ENCODE results near the gene RNF144B. TPM values are rescaled to one million over a fixed set of nuclear protein-coding genes. Genes with fewer than 3 reads are reported as not detected.

Gene RNF144B
- total and polyA plus RNA-seq, 2 of the 13 experiments (the other 11 are each of a cell fraction or from before 2014, with no cell fraction given) = 1.8 to 4.3 TPM

GRCh38 chr6:18503593-18504231 is 116.6 kb downstream of the RNF144B start (continued):
- TF ChIP-seq NRL (CRISPR knock-in tag; IDR thresholded peaks at IDR 0.05; ENCODE audit: borderline replicate concordance) (no peak), SALL2 (CRISPR knock-in tag; IDR thresholded peaks at IDR 0.05) (no peak), MIXL1 (CRISPR knock-in tag; IDR thresholded peaks at IDR 0.05) (no peak; the same call in 1 of the 2 replicates), ZNF207 (IDR thresholded peaks at IDR 0.05; ENCODE audit: borderline replicate concordance) (no peak), ZBTB3 (CRISPR knock-in tag; IDR thresholded peaks at IDR 0.05; ENCODE audit: borderline replicate concordance, low read depth) (no peak), ZNF572 (CRISPR knock-in tag; IDR thresholded peaks at IDR 0.05) (no peak), ZKSCAN5 (CRISPR knock-in tag; IDR thresholded peaks at IDR 0.05) (no peak), RFXANK (CRISPR knock-in tag; IDR thresholded peaks at IDR 0.05) (no peak), CSRNP2 (CRISPR knock-in tag; conservative IDR thresholded peaks at IDR 0.05; ENCODE audit: low read depth) (no peak), GZF1 (CRISPR knock-in tag; IDR thresholded peaks at IDR 0.05) (peak; percentile 69; the same call in 1 of the 2 replicates), EZH2 (conservative IDR thresholded peaks at IDR 0.05; ENCODE audit: low read depth, low read length) (no peak; the same call in 1 of the 2 replicates), SIN3A (IDR thresholded peaks at IDR 0.05; ENCODE audit: borderline replicate concordance, low read depth, low read length) (no peak), HNF1B (CRISPR knock-in tag; IDR thresholded peaks at IDR 0.05) (no peak), HMGXB4 (CRISPR knock-in tag; IDR thresholded peaks at IDR 0.05; ENCODE audit: borderline replicate concordance in 1 of 2, low read depth in 1 of 2) (peak in 1 of 2 experiments; percentile 74; a peak in 2 of 4 replicates), ZNF136 (CRISPR knock-in tag; IDR thresholded peaks at IDR 0.05; ENCODE audit: low read depth) (no peak), ARNTL (CRISPR knock-in tag; IDR thresholded peaks at IDR 0.05) (no peak), MYNN (CRISPR knock-in tag; IDR thresholded peaks at IDR 0.05; ENCODE audit: low read depth) (no peak), THYN1 (CRISPR knock-in tag; IDR thresholded peaks at IDR 0.05; ENCODE audit: borderline replicate concordance, low read depth) (no peak), SNAPC5 (CRISPR knock-in tag; IDR thresholded peaks at IDR 0.05; ENCODE audit: borderline replicate concordance) (no peak), ETV6 (CRISPR knock-in tag; conservative IDR thresholded peaks at IDR 0.05) (0 out of 2 replicates have a peak, but pooled peaks have one; percentile 40), E2F5 (CRISPR knock-in tag; conservative IDR thresholded peaks at IDR 0.05) (no peak), ZNF235 (CRISPR knock-in tag; IDR thresholded peaks at IDR 0.05; ENCODE audit: borderline replicate concordance) (no peak), ARNT2 (CRISPR knock-in tag; IDR thresholded peaks at IDR 0.05; ENCODE audit: low read depth) (0 out of 2 replicates have a peak, but pooled peaks have one; percentile 12)
